Heart left ventricle (tissue), 16 donors: ENCODE results near the gene GLMP. TPM values are rescaled to one million over a fixed set of nuclear protein-coding genes. Genes with fewer than 3 reads are reported as not detected.

Source experiments
- ATAC-seq, 4 donors: fragments of 200-7000 bp; cut with Tn5 transposase; one replicate each; pipeline ENCODE4 v1.9.1; 2020 to 2022; ENCODE audit warnings: moderate library complexity in 4 of 4, mild to moderate bottlenecking in 3 of 4, moderate number of reproducible peaks in 1 of 4
- DNase-seq, 5 donors: peaks; one replicate each; pipeline ENCODE4 v3.0.0-alpha.2; 2020
- H3K27ac ChIP-seq, 12 donors: fragments of 200-600 bp; sonication (generic) in 4 of 12; one replicate each; pipeline versions ENCODE4 v1.5.0 to v1.8.0; 2016 to 2022; ENCODE audit warnings: mild to moderate bottlenecking in 2 of 12
- H3K27me3 ChIP-seq, 9 donors: fragments of 200-600 bp; sonication (generic) in 2 of 9; one replicate each; pipeline versions ENCODE4 v1.5.1 to v1.8.0; 2016 to 2022; ENCODE audit warnings: mild to moderate bottlenecking in 3 of 9
- H3K36me3 ChIP-seq, 9 donors: fragments of 200-600 bp; sonication (generic) in 2 of 9; one replicate each; pipeline versions ENCODE4 v1.5.0 to v1.8.0; 2018 to 2022; ENCODE audit warnings: mild to moderate bottlenecking in 2 of 9
- H3K4me1 ChIP-seq, 12 donors: fragments of 200-600 bp; sonication (generic) in 4 of 12; one replicate each; pipeline versions ENCODE4 v1.5.0 to v1.8.0; 2016 to 2022; ENCODE audit warnings: mild to moderate bottlenecking in 3 of 12
- H3K4me3 ChIP-seq, 12 donors: fragments of 200-600 bp; sonication (generic) in 4 of 12; one replicate each; pipeline versions ENCODE4 v1.5.0 to v1.8.0; 2017 to 2022; ENCODE audit warnings: mild to moderate bottlenecking in 9 of 12, moderate library complexity in 4 of 12
- H3K9me3 ChIP-seq, 12 donors: fragments of 200-600 bp; sonication (generic) in 4 of 12; one replicate each; pipeline versions ENCODE4 v1.5.0 to v1.8.0; 2016 to 2022; ENCODE audit warnings: mild to moderate bottlenecking in 1 of 12
- POLR2A ChIP-seq, 2 donors: fragments of 450-650 bp; IDR thresholded peaks; one replicate each; pipeline ENCODE4 v1.6.1; 2017; ENCODE audit warnings: antibody characterized with exemption in 2 of 2, mild to moderate bottlenecking in 2 of 2, moderate library complexity in 2 of 2
- WGBS, 4 donors: extraction: QIAGEN DNeasy Blood & Tissue Kit in 2 of 4; methylation state at CpG; one replicate each; pipeline versions ENCODE4 v1.1.5 to v1.1.7; 2013 to 2018; 5-methylcytosine and 5-hydroxymethylcytosine counted together
- intact Hi-C, 10 donors: fragments of 100-400 bp; cut with DNase I; formaldehyde crosslinking; loops; one replicate each; pipeline versions ENCODE4 v1.11.1 to v1.14.2; 2022
- polyA plus RNA-seq, 2 donors: library from polyadenylated mRNA; stranded (reverse); fragments of 200-250 nt; gene quantifications; one replicate each; pipeline ENCODE4 v1.2.3, GENCODE V29; 2013
- total RNA-seq, 9 donors: library from RNA; depleted of rRNA in 2 of 9; stranded (reverse); fragments of >200 nt in 2 of 9; fragmentation: NEBNext Ultra II Directional in 3 of 9; extraction: Animal tissue kit (Norgen Biotek cat#: 25700) in 3 of 9; gene quantifications; one replicate each; pipeline versions ENCODE4 v1.1.0 to v1.2.4, GENCODE V29; 2016 to 2023
- TF ChIP-seq, protein P1 (sequence below), 12 donors: fragments of 200-600 bp; sonication (generic) in 4 of 12; IDR thresholded peaks; one replicate each; pipeline versions ENCODE4 v1.5.0 to v1.8.0; 2018 to 2022; ENCODE audit warnings: antibody characterized with exemption in 12 of 12, mild to moderate bottlenecking in 5 of 12
- donor health status: ischemic (EF 13 %, LVEDD 7.1; RV severe dilation, severe dysfunction).
- donor health status: healthy with polysubstance abuse.
- donor health status: DM: no; HTN: yes; CAD: no.
- donor health status: DM: no; HTN: no; CAD: no.
- donor health status: ischemic (EF 25% LVEDD 6.9; RV normal size, moderate dysfunction).
- donor health status: ischemic (EF 25% LVEDD 5.7; RV mildly dilated, moderate dysfunction).
- donor health status: healthy.
- donor health status: DM: yes; HTN: yes; CAD: no.
- donor health status: ischemic (EF 35%, LVEDD 5.7; RV mildly dilated, moderate dysfunction).
- donor health status: nonischemic (EF 11% LVEDD 7.7; RV severe dilation, severe dysfunction).
- donor health status: DM: yes; HTN: yes; CAD: no.
- donor health status: PGD.
- donor health status: ischemic (EF 29% LVEDD 5.4; RV normal size, mild dysfunction).
- donor health status: nonischemic (EF 23%, LVEDD 6.1; RV moderate dilation, normal function).

Gene GLMP
- total and polyA plus RNA-seq, 11 donors: 9.1 to 63.8 (median 16.0) TPM

- TF ChIP-seq, protein P1, sequence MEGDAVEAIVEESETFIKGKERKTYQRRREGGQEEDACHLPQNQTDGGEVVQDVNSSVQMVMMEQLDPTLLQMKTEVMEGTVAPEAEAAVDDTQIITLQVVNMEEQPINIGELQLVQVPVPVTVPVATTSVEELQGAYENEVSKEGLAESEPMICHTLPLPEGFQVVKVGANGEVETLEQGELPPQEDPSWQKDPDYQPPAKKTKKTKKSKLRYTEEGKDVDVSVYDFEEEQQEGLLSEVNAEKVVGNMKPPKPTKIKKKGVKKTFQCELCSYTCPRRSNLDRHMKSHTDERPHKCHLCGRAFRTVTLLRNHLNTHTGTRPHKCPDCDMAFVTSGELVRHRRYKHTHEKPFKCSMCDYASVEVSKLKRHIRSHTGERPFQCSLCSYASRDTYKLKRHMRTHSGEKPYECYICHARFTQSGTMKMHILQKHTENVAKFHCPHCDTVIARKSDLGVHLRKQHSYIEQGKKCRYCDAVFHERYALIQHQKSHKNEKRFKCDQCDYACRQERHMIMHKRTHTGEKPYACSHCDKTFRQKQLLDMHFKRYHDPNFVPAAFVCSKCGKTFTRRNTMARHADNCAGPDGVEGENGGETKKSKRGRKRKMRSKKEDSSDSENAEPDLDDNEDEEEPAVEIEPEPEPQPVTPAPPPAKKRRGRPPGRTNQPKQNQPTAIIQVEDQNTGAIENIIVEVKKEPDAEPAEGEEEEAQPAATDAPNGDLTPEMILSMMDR (IDR thresholded peaks at IDR 0.05): no peak
- no peak for TF ChIP-seq POLR2A (IDR thresholded peaks at IDR 0.05)
- intact Hi-C loops: loop anchor here in 1 of 10 donors (10.0 kb wide), 1 partner anchor 72 kb away; no protein-coding TSS in a partner anchor
- Histone ChIP-seq H3K27me3 (peaks cover 0 to 17% (median 14%) of the 10 kb centered on the region in 9 donors), H3K27ac (no peak overlapping the region), H3K36me3 (peaks cover 0 to 43% (median 30%) of the 10 kb centered on the region in 9 donors), H3K4me1 (peaks cover 3 to 28% (median 20%) of the 10 kb centered on the region in 12 donors), H3K9me3 (no peaks in the 10 kb centered on the region), H3K4me3 (no peak overlapping the region)
- DNase-seq (no peak), ATAC-seq (no peak)
- 70 to 83% (median 81%) methylated on average over 4 to 10 of the region's 10 CpGs for WGBS, 4 donors
Measured at GRCh38 chr1:156242738-156243137, 52.7 kb downstream of the GLMP start.

Other genes with a start within 250 kb of the GLMP start
- 10 to 100 TPM; 21.0 to 34.1 (median 26.9) TPM for gene UBQLN4, start 241.9 kb downstream of the GLMP start, total RNA-seq
- 10 to 100 TPM; 15.1 to 37.3 TPM for gene UBQLN4, start 241.9 kb downstream of the GLMP start, polyA plus RNA-seq
- 10 to 100 TPM; 51.5 to 83.2 (median 61.4) TPM for gene LAMTOR2, start 240.9 kb downstream of the GLMP start, total RNA-seq
- gene LAMTOR2, start 240.9 kb downstream of the GLMP start, polyA plus RNA-seq: 100 to 1,000 TPM in 1 of 2 donors, 10 to 100 TPM in 1; 88.6 to 106 TPM
- gene RAB25, start 234.5 kb downstream of the GLMP start, total RNA-seq: not detected
- under 1 TPM in 1 of 2 donors, not detected in 1; 0.38 TPM for gene RAB25, start 234.5 kb downstream of the GLMP start, polyA plus RNA-seq
- under 1 TPM; 0.12 to 0.53 (median 0.32) TPM for gene MEX3A, start 213.2 kb downstream of the GLMP start, total RNA-seq
- under 1 TPM; 0.15 to 0.42 TPM for gene MEX3A, start 213.2 kb downstream of the GLMP start, polyA plus RNA-seq
- 100 to 1,000 TPM; 223 to 396 (median 279) TPM for gene LMNA, start 181.0 kb downstream of the GLMP start, total RNA-seq
- gene LMNA, start 181.0 kb downstream of the GLMP start, polyA plus RNA-seq: 100 to 1,000 TPM; 257 to 272 TPM
- 10 to 100 TPM in 1 of 9 donors, 1 to 10 TPM in 5, under 1 TPM in 3; 0.60 to 10.2 (median 1.6) TPM for gene SEMA4A, start 142.1 kb downstream of the GLMP start, total RNA-seq
- 1 to 10 TPM in 1 of 2 donors, under 1 TPM in 1; 0.90 to 1.8 TPM for gene SEMA4A, start 142.1 kb downstream of the GLMP start, polyA plus RNA-seq
- 10 to 100 TPM; 16.4 to 27.4 (median 20.5) TPM for gene SLC25A44, start 101.6 kb downstream of the GLMP start, total RNA-seq
- gene SLC25A44, start 101.6 kb downstream of the GLMP start, polyA plus RNA-seq: 10 to 100 TPM in 1 of 2 donors, 1 to 10 TPM in 1; 5.8 to 29.3 TPM
- gene PMF1, start 82.7 kb downstream of the GLMP start, total RNA-seq: 100 to 1,000 TPM in 1 of 9 donors, 10 to 100 TPM in 8; 57.8 to 116 (median 62.4) TPM
- gene PMF1, start 82.7 kb downstream of the GLMP start, polyA plus RNA-seq: 100 to 1,000 TPM; 104 to 122 TPM
- gene BGLAP, start 53.5 kb downstream of the GLMP start, total RNA-seq: under 1 TPM in 6 of 9 donors, not detected in 3; 0.37 to 0.99 (median 0.65) TPM
- under 1 TPM; 0.32 to 0.57 TPM for gene BGLAP, start 53.5 kb downstream of the GLMP start, polyA plus RNA-seq
- gene PAQR6, start 47.6 kb downstream of the GLMP start, total RNA-seq: 1 to 10 TPM in 3 of 9 donors, under 1 TPM in 4, not detected in 2; 0.42 to 1.9 (median 0.92) TPM
- under 1 TPM; 0.26 to 0.61 TPM for gene PAQR6, start 47.6 kb downstream of the GLMP start, polyA plus RNA-seq
- 100 to 1,000 TPM in 1 of 9 donors, 10 to 100 TPM in 8; 60.6 to 104 (median 89.4) TPM for gene SMG5, start 12.9 kb downstream of the GLMP start, total RNA-seq
- 10 to 100 TPM; 56.3 to 94.3 TPM for gene SMG5, start 12.9 kb downstream of the GLMP start, polyA plus RNA-seq
- 1 to 10 TPM in 7 of 9 donors, under 1 TPM in 2; 0.83 to 2.7 (median 1.3) TPM for gene TMEM79, start 11.4 kb downstream of the GLMP start, total RNA-seq
- 1 to 10 TPM; 1.2 to 1.6 TPM for gene TMEM79, start 11.4 kb downstream of the GLMP start, polyA plus RNA-seq
- gene VHLL, start 3.6 kb upstream of the GLMP start, total RNA-seq: not detected
- not detected for gene VHLL, start 3.6 kb upstream of the GLMP start, polyA plus RNA-seq
- 100 to 1,000 TPM; 105 to 152 (median 143) TPM for gene CCT3, start 42.6 kb upstream of the GLMP start, total RNA-seq
- 100 to 1,000 TPM in 1 of 2 donors, 10 to 100 TPM in 1; 83.1 to 246 TPM for gene CCT3, start 42.6 kb upstream of the GLMP start, polyA plus RNA-seq
- gene TSACC, start 42.8 kb upstream of the GLMP start, total RNA-seq: under 1 TPM in 2 of 9 donors, not detected in 7; 0.36 to 0.81 TPM
- not detected for gene TSACC, start 42.8 kb upstream of the GLMP start, polyA plus RNA-seq
- under 1 TPM in 1 of 9 donors, not detected in 8; 0.29 TPM for gene RHBG, start 73.5 kb upstream of the GLMP start, total RNA-seq
- not detected for gene RHBG, start 73.5 kb upstream of the GLMP start, polyA plus RNA-seq
- gene MEF2D, start 205.1 kb upstream of the GLMP start, total RNA-seq: 100 to 1,000 TPM in 3 of 9 donors, 10 to 100 TPM in 6; 75.0 to 203 (median 93.2) TPM
- gene MEF2D, start 205.1 kb upstream of the GLMP start, polyA plus RNA-seq: 10 to 100 TPM; 40.5 to 68.8 TPM